K562 (cell line): Measurements from ENCODE around the gene BIN1. TPM values are rescaled to one million over a fixed set of nuclear protein-coding genes. Genes with fewer than 3 reads are reported as not detected.

Experiments
- BHLHE40 ChIP-seq: IDR thresholded peaks from 2 replicates; pipeline ENCODE4 v1.6.1; 2011; ENCODE audit warnings: low read length, improper control_type of control experiment
- CBFA2T2 ChIP-seq: fragments of 450-650 bp; conservative IDR thresholded peaks from 2 replicates; pipeline ENCODE4 v1.6.1; 2017; ENCODE audit warnings: mild to moderate bottlenecking
- CBFA2T3 ChIP-seq: fragments of 450-650 bp; IDR thresholded peaks from 2 replicates; pipeline ENCODE4 v1.6.1; 2017
- CBX5 ChIP-seq: IDR thresholded peaks from 2 replicates; pipeline ENCODE4 v1.6.1; 2014; ENCODE audit warnings: low read depth, borderline replicate concordance
- CREBBP ChIP-seq: IDR thresholded peaks from one replicate; pipeline ENCODE4 v1.6.1; 2012; ENCODE audit warnings: low read depth, mild to moderate bottlenecking, control low read depth, inconsistent platforms, low read length
- CTBP1 ChIP-seq: fragments of 450-650 bp; IDR thresholded peaks from 2 replicates; pipeline ENCODE4 v1.6.1; 2016; ENCODE audit warnings: borderline replicate concordance
- CXXC5 ChIP-seq: fragments of 250-450 bp; sonication (Bioruptor Pico); IDR thresholded peaks from 2 replicates; pipeline ENCODE4 v1.8.0; 2022; ENCODE audit warnings: inconsistent platforms, mild to moderate bottlenecking, moderate library complexity
- HMGN3 ChIP-seq: IDR thresholded peaks from 2 replicates; pipeline ENCODE4 v1.6.1; 2011; ENCODE audit warnings: borderline replicate concordance, low read depth, mild to moderate bottlenecking, mixed read lengths, low read length; ENCODE audit not compliant: insufficient read length; ENCODE audit errors: extremely low read depth
- LCOR ChIP-seq: sonication (generic); formaldehyde crosslinking; IDR thresholded peaks from 2 replicates; pipeline ENCODE4 v1.8.0; 2022; ENCODE audit warnings: mild to moderate bottlenecking, missing genetic modification reagents
- NFIC ChIP-seq: fragments of 450-650 bp; IDR thresholded peaks from 2 replicates; pipeline ENCODE4 v1.6.1; 2017; ENCODE audit warnings: mild to moderate bottlenecking, inconsistent platforms
- NR2F6 ChIP-seq: fragments of 450-650 bp; formaldehyde crosslinking; IDR thresholded peaks from 2 replicates; pipeline ENCODE4 v1.4.0; 2020; ENCODE audit warnings: mild to moderate bottlenecking
- PHF20 ChIP-seq: fragments of 450-650 bp; IDR thresholded peaks from 2 replicates; pipeline ENCODE4 v1.6.1; 2018; ENCODE audit not compliant: partially characterized antibody
- RBM17 ChIP-seq: fragments of 200-400 bp; formaldehyde crosslinking; IDR thresholded peaks from 2 replicates; pipeline ENCODE4 v1.6.1; 2017; ENCODE audit warnings: low read depth, mild to moderate bottlenecking, low read length, borderline replicate concordance
- SAFB ChIP-seq: fragments of 200-400 bp; formaldehyde crosslinking; IDR thresholded peaks from 2 replicates; pipeline ENCODE4 v1.6.1; 2017; ENCODE audit warnings: low read depth, low read length, borderline replicate concordance
- STAG1 ChIP-seq: sonication (generic); formaldehyde crosslinking; IDR thresholded peaks from 2 replicates; pipeline ENCODE4 v1.5.0; 2020; ENCODE audit warnings: missing genetic modification reagents, borderline replicate concordance
- TCF3 ChIP-seq: sonication (generic); formaldehyde crosslinking; IDR thresholded peaks from 2 replicates; pipeline ENCODE4 v1.4.0; 2020; ENCODE audit warnings: mild to moderate bottlenecking, missing genetic modification reagents
- TRIM24 ChIP-seq, 2 experiments: fragments of 450-650 bp; IDR thresholded peaks; 2 replicates each; pipeline ENCODE4 v1.6.1; 2016
- ZNF133 ChIP-seq: fragments of 250-450 bp; sonication (Bioruptor Pico); IDR thresholded peaks from 2 replicates; pipeline ENCODE4 v1.4.0; 2020; ENCODE audit warnings: mild to moderate bottlenecking
- ZNF384 ChIP-seq: IDR thresholded peaks from 2 replicates; pipeline ENCODE4 v1.6.1; 2012; ENCODE audit warnings: low read depth, low read length, improper control_type of control experiment
- ZNF589 ChIP-seq: fragments of 200-800 bp; sonication (Bioruptor generic); IDR thresholded peaks from 2 replicates; pipeline ENCODE4 v1.6.1; 2016; ENCODE audit warnings: low read depth, missing genetic modification characterization, missing compliant biosample characterization
- ZNF696 ChIP-seq: fragments of 250-450 bp; sonication (Bioruptor Pico); conservative IDR thresholded peaks from 2 replicates; pipeline ENCODE4 v1.4.0; 2020; ENCODE audit warnings: mild to moderate bottlenecking, moderate library complexity
- polyA plus RNA-seq, 8 experiments: library from polyadenylated mRNA; depleted of rRNA in 4 of 8; stranded (reverse) in 5 of 8; unstranded in 3 of 8; fragments of >200 nt; fragmentation: Nextera tagmentation in 2 of 8; fragmentation: Illumina TruSeq in 1 of 8; extraction: Ambion mirVana in 2 of 8; extraction: Trizol in 1 of 8; gene quantifications; 2 replicates each; pipeline versions ENCODE4 v1.2.1 to v1.2.3, GENCODE V29; 2011 to 2014; ENCODE audit warnings: inconsistent platforms in 1 of 8, missing spikeins in 1 of 8
- total RNA-seq, 7 experiments: library from RNA; depleted of rRNA in 6 of 7; stranded (reverse); fragments of >200 nt in 6 of 7; fragmentation: Illumina TruSeq in 2 of 7; extraction: Trizol in 2 of 7; gene quantifications; 2 replicates each; pipeline versions ENCODE4 v1.2.1 to v1.2.3, GENCODE V29; 2011 to 2021; ENCODE audit warnings: low replicate concordance in 1 of 7
- TF ChIP-seq, protein P1 (sequence below): fragments of 450-650 bp; IDR thresholded peaks from 2 replicates; pipeline ENCODE4 v1.6.1; 2016
- TF ChIP-seq, protein P2 (sequence below): IDR thresholded peaks from 2 replicates; pipeline ENCODE4 v1.6.1; 2012; ENCODE audit warnings: low read depth, low read length, improper control_type of control experiment, borderline replicate concordance
- TF ChIP-seq, protein P3 (sequence below): fragments of 250-450 bp; sonication (Bioruptor Pico); IDR thresholded peaks from 2 replicates; pipeline ENCODE4 v1.6.1; 2021; ENCODE audit warnings: mild to moderate bottlenecking
- TF ChIP-seq, protein P4 (sequence below): fragments of 250-450 bp; sonication (Bioruptor Pico); IDR thresholded peaks from 2 replicates; pipeline ENCODE4 v1.8.0; 2021; ENCODE audit warnings: mild to moderate bottlenecking, moderate library complexity

The BIN1 gene
- total and polyA plus RNA-seq, 9 of the 15 experiments (the other 6 are each of a cell fraction or from before 2014, with no cell fraction given) = 0.04 to 2.8 (median 0.79) TPM; not detected in 1

DNA sequence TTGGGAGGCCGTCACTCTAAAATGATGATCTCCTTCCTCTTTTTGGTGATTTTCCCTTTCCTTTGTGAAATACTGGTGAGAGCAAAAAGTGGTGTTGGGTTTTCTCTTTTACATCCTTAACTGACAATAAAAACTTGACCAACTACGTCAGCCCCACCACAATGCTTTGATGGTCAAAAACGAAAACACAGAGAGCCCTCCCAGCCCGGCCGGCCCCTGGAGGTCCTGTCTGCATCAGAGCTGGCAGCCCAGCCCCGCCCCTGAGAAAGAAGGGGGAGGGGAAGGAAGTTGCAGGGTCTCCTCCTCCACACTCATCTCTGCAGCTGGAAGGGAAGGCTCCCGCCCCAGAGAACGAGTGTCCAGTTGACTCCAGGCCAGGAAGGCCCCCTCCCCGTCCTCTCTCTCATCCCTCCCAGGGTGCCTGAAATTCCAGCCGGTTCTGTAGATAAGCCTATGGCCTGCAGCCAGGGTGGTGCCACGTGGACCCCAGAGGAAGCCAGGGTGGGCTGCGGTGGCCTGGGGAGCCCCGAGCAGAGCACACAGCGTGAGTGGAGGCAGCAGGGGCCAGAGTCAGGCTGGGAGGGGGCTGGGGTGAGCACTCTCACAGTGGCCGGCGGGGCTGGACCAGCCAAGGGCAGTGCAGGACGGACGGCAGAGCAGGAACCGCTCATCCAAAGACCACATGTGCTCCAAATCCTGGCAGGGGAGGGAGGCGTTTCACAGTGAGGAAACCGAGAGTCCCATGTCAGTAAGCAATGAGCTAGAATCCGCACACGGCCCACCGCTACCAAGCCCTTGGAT is 19.8 kb downstream of the BIN1 start (continued):
- TF ChIP-seq CREBBP (no peak), CTBP1 (0 out of 2 replicates have a peak, but pooled peaks have one; percentile 41), LCOR (CRISPR knock-in tag) (no peak), SAFB (no peak), TCF3 (0 out of 2 replicates have a peak, but pooled peaks have one; percentile 5), ZNF133 (no peak), NR2F6 (no peak), ZNF589 (no peak), RBM17 (no peak), ZNF384 (no peak), CBX5 (no peak), ZNF696 (CRISPR knock-in tag) (no peak), HMGN3 (no peak), BHLHE40 (no peak), CBFA2T3 (peak; percentile 46; the same call in 1 of the 2 replicates), TRIM24 (IDR thresholded peaks at IDR 0.05) (no peak), CBFA2T2 (0 out of 2 replicates have a peak, but pooled peaks have one; percentile 2), STAG1 (CRISPR knock-in tag) (no peak), CXXC5 (CRISPR knock-in tag) (no peak), NFIC (peak; percentile 61), PHF20 (no peak)
- TF ChIP-seq, protein P1, sequence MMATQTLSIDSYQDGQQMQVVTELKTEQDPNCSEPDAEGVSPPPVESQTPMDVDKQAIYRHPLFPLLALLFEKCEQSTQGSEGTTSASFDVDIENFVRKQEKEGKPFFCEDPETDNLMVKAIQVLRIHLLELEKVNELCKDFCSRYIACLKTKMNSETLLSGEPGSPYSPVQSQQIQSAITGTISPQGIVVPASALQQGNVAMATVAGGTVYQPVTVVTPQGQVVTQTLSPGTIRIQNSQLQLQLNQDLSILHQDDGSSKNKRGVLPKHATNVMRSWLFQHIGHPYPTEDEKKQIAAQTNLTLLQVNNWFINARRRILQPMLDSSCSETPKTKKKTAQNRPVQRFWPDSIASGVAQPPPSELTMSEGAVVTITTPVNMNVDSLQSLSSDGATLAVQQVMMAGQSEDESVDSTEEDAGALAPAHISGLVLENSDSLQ = peak; percentile 51; the same call in 1 of the 2 replicates
- TF ChIP-seq, protein P2, sequence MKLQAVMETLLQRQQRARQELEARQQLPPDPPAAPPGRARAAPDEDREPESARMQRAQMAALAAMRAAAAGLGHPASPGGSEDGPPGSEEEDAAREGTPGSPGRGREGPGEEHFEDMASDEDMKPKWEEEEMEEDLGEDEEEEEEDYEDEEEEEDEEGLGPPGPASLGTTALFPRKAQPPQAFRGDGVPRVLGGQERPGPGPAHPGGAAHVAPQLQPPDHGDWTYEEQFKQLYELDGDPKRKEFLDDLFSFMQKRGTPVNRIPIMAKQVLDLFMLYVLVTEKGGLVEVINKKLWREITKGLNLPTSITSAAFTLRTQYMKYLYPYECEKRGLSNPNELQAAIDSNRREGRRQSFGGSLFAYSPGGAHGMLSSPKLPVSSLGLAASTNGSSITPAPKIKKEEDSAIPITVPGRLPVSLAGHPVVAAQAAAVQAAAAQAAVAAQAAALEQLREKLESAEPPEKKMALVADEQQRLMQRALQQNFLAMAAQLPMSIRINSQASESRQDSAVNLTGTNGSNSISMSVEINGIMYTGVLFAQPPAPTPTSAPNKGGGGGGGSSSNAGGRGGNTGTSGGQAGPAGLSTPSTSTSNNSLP = no peak
- TF ChIP-seq, protein P3, sequence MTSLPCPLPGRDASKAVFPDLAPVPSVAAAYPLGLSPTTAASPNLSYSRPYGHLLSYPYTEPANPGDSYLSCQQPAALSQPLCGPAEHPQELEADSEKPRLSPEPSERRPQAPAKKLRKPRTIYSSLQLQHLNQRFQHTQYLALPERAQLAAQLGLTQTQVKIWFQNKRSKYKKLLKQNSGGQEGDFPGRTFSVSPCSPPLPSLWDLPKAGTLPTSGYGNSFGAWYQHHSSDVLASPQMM = no peak
- TF ChIP-seq, protein P4, sequence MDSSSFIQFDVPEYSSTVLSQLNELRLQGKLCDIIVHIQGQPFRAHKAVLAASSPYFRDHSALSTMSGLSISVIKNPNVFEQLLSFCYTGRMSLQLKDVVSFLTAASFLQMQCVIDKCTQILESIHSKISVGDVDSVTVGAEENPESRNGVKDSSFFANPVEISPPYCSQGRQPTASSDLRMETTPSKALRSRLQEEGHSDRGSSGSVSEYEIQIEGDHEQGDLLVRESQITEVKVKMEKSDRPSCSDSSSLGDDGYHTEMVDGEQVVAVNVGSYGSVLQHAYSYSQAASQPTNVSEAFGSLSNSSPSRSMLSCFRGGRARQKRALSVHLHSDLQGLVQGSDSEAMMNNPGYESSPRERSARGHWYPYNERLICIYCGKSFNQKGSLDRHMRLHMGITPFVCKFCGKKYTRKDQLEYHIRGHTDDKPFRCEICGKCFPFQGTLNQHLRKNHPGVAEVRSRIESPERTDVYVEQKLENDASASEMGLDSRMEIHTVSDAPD (CRISPR knock-in tag) = no peak
